ENCODE data around the gene ABCF2.

The ABCF2 gene

GRCh38 chr7:151257990-151258389 lies 31.0 kb upstream of the ABCF2 start:
- H3K9me3 Mint-ChIP-seq = no peaks in the 10 kb centered on the region
- H3K27me3 Mint-ChIP-seq = no peaks in the 10 kb centered on the region
- H3K27ac Mint-ChIP-seq = peak overlapping the region in 1 of 2 donors; percentile 9
- H3K4me1 Mint-ChIP-seq = no peaks in the 10 kb centered on the region
- DNase-seq = no peak
- H3K4me3 Mint-ChIP-seq = no peak overlapping the region
- no peak for ATAC-seq

DNA sequence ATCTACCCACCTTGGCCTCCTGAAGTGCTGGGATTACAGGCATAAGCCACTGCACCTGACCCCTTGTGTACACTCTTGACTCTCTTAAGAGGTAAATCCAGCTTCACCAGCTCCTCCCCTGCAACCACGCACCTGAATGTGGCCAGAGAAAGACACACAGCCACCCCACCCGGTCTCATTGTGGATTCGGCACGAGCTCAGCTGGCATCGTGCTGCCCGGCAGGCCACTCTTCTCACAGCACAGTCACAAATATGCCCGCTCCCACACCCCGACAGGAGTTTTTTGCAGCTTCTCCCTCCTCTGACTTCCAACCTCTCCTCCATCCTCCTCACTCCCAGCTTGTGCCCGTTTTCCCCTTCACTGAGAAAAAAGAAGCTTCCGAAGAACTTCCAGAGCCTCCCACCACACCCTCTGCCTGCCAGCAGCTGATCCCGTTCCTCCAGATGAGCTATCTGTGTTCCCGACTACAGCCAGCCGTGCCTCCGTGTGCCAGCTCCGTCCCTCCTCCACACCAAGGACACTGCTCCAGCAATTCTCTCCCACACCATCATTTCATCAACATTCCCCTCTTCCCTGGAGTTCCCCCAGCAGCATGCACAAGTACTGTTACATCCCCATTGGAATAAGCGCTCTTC lies 29.5 kb upstream of the ABCF2 start:
- Mint-ChIP-seq H3K4me3 (no peak overlapping the region), H3K4me1 (peaks cover 6% of the 10 kb centered on the region), H3K9me3 (no peaks in the 10 kb centered on the region), H3K27ac (no peak overlapping the region), H3K27me3 (peaks cover 10% of the 10 kb centered on the region)
- ATAC-seq (no peak), DNase-seq (no peak)

DNA sequence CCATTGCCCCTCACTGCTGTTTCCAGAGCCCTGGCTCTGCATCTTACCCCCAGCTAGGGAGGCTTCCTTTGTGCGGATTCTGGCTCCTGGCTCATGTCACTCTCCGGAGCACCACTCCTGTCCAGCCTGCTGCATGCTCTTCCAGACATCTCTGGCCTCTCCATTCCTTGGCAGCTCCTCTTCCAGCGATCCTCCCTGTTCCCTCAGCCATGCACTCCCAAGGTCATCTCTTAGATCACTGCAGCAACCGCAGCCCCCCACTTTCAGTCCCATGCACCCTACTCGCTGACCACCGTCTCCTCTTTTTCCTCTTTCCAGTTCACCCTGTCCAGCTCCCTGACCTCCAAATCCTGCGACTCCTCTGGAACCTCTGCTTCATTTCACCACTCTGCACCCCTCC lies 28.4 kb upstream of the ABCF2 start:
- no peak for ATAC-seq
- Mint-ChIP-seq H3K9me3 (no peaks in the 10 kb centered on the region), H3K4me3 (no peak overlapping the region), H3K27me3 (peaks cover 19% of the 10 kb centered on the region), H3K4me1 (peaks cover 17% of the 10 kb centered on the region), H3K27ac (peak overlapping the region in 1 of 2 donors; percentile 89)
- DNase-seq = no peak

- Mint-ChIP-seq H3K27me3 (peaks cover 25% of the 10 kb centered on the region), H3K27ac (peak overlapping the region in 1 of 2 donors; percentile 2)
Measured at GRCh38 chr7:151254851-151255250, 27.8 kb upstream of the ABCF2 start.

GRCh38 chr7:151254316-151254715 lies 27.3 kb upstream of the ABCF2 start:
- peaks cover 28% of the 10 kb centered on the region for H3K4me1 Mint-ChIP-seq
- no peak overlapping the region for H3K4me3 Mint-ChIP-seq
- H3K27ac Mint-ChIP-seq = no peak overlapping the region
- no peaks in the 10 kb centered on the region for H3K9me3 Mint-ChIP-seq
- ATAC-seq = no peak
- peaks cover 30% of the 10 kb centered on the region for H3K27me3 Mint-ChIP-seq
- DNase-seq = no peak

More at GRCh38 chr7:151254851-151255250, 27.8 kb upstream of the ABCF2 start:
- ATAC-seq = no peak
- no peak for DNase-seq
- Mint-ChIP-seq H3K4me1 (peaks cover 23% of the 10 kb centered on the region), H3K9me3 (no peaks in the 10 kb centered on the region), H3K4me3 (no peak overlapping the region)

DNA sequence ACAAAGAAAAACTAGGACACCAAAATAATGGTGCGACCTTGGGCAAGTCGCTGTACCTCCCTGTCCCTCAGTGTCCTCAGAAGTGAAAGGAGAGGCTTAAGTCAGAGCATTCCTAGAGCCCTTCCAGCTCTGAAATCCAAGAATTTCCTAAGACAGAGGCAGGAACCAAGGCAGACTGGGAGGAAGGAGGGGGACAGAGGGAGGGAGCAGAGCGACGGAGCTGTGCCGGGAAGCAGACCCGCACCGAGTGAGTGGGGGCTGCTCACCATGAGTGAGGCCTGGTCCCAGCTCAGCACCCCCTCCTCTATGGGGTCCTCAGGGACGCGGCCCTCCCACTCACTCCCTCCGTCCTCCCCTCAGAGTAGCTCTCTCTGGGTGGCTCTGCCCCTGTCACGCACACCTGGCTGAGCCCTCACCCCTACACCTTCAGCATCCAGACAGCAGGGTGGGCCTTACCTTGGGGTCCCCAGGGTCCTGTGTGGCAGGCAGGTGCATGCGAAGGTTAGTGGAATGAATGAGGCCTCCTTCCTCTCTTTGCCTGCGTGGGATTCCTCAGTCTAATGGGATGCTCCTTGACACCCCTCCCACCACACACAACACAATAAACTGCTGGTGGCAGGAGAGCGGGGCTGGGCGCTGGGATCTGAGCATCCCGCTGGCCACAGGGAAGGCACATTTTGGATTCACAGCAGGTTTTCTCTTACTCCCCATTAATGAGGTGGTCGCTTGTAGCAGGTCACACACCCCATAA lies 26.1 kb upstream of the ABCF2 start:
- ATAC-seq = no peak
- Mint-ChIP-seq H3K27me3 (peaks cover 42% of the 10 kb centered on the region), H3K4me3 (peak overlapping the region; percentile 29 to 44), H3K4me1 (peaks cover 38% of the 10 kb centered on the region), H3K27ac (no peak overlapping the region), H3K9me3 (no peaks in the 10 kb centered on the region)
- DNase-seq = no peak

- Mint-ChIP-seq H3K9me3 (no peaks in the 10 kb centered on the region), H3K27ac (no peak overlapping the region), H3K4me3 (peak overlapping the region; percentile 29 to 44), H3K27me3 (peaks cover 48% of the 10 kb centered on the region), H3K4me1 (peaks cover 44% of the 10 kb centered on the region)
- ATAC-seq (no peak), DNase-seq (no peak)
Measured at GRCh38 chr7:151252561-151252835, 25.5 kb upstream of the ABCF2 start.

DNA sequence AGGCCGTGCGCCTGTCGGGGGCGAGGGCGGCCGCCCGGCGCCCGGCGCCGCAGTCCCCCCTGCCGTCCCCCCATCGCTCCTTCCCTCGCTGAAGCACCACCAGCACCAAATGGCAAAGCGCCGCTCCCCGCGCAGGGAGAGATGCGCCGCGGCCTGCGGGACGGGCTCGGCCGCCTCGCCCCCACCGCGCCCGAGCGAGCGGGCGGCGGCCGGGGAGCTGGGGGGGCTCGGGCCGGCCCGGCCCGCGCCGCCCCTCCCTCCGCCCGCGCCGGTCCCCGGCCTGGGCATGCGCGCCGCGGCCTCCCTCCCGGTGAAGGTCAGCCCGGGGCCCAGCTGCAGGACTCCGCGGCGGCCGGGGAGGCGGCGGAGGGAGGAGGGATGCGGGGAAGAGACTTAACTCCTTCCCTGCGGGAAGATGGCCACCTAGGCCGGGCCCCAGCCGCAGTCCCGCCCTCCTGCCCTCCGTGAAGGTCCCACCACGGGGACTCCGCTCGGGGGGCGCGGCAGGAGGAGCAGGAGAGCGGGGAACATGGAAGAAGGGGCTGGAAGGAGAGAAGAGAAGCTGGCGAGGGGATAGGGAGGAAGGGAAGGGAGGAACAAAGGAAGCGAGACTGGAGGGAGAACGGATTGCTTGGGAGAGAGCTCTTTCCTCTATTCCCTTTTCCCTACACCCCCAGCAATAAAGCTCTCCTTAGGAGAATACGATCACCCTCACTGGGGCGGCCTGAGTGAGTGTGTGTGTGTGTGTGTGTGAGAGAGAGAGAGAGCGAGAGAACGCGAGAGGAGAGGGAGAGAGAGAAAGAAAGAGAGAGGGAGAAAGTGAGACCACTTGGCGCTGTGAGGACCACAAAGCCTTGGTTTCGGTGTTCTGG lies 24.9 kb upstream of the ABCF2 start:
- Mint-ChIP-seq H3K27ac (peak overlapping the region in 1 of 2 donors; percentile 84), H3K4me3 (peak overlapping the region; percentile 46 to 74), H3K27me3 (peaks cover 54% of the 10 kb centered on the region), H3K9me3 (no peaks in the 10 kb centered on the region), H3K4me1 (peaks cover 50% of the 10 kb centered on the region)
- DNase-seq = no peak
- peak; percentile 49 for ATAC-seq

DNA sequence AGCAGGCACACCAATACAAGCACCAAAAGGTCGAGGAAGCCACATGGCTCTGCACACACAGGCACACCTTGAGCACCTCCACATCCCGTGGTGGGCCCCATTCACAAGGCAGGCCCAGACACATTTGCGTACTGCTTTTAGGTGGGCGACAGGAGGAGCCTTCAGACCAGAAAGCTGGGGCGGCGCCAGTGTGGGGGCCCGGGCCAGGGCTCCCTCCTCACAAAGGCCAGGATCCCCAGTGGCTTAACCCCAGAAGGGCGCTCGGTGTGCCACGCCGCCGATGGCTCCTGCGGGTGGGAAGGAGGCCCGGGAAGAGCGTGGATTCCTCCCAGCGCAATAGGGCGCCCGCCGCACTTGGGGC lies 24.3 kb upstream of the ABCF2 start:
- peak in 1 of 2 donors; percentile 37 for DNase-seq

DNA sequence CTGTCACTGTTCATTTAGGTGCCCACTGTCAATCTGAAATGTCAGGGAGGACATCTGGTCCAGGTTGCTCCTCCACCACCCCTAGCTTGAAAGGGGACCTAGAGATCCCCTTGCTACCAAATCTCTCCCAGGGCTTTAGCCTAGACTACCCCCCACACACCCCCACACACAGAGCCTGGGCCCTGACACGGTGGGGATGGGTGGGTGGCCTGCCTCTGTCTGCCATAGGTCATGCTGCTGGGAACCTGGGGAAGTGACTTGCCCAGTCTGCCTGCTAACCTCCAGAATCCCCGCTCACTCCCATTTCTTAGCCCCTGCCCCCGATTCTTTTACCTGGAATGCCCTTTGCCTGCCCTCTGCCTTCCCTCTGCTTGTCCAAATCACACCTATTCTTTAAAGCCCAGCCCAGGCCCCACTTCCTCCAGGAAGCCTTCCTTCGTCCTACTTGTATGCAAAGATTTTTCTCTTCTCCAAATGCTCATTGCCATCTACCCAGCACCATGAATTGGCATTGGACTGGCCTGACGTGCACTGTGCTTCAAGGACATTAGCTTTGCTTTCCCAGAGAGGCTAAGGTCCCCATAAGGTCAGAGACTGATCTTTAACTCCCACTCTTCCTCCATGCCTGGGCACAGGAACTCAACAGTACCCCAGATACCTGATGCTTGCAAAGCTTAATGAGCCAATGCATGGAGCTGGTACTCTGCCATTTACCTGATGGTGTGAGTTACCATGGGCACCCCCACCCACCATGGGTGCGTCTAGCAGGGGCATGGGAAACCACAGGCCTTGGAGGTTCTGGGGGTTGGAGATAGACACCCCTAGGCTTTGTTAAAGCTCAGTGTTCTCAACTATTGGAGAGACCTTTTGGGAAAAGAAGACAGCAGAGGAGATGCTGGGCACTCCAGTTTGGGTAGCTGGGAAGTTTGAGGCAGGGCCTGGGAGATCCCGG lies 23.5 kb upstream of the ABCF2 start:
- ATAC-seq (no peak), DNase-seq (no peak)
- H3K9me3 Mint-ChIP-seq = no peaks in the 10 kb centered on the region
- H3K27ac Mint-ChIP-seq = peak overlapping the region in 1 of 2 donors; percentile 49
- peak overlapping the region; percentile 44 to 74 for H3K4me3 Mint-ChIP-seq
- peaks cover 62% of the 10 kb centered on the region for H3K4me1 Mint-ChIP-seq
- H3K27me3 Mint-ChIP-seq = peaks cover 65% of the 10 kb centered on the region

More for the DNA sequence above, 24.3 kb upstream of the ABCF2 start:
- Mint-ChIP-seq H3K27ac (no peak overlapping the region), H3K4me3 (peak overlapping the region; percentile 44 to 74), H3K4me1 (peaks cover 56% of the 10 kb centered on the region), H3K27me3 (peaks cover 60% of the 10 kb centered on the region), H3K9me3 (no peaks in the 10 kb centered on the region)
- ATAC-seq = peak; percentile 31

GRCh38 chr7:151249732-151250072 lies 22.7 kb upstream of the ABCF2 start:
- Mint-ChIP-seq H3K4me1 (peaks cover 67% of the 10 kb centered on the region), H3K27ac (no peak overlapping the region), H3K27me3 (peaks cover 65% of the 10 kb centered on the region), H3K9me3 (no peaks in the 10 kb centered on the region), H3K4me3 (peak overlapping the region in 1 of 2 donors; percentile 47)
- ATAC-seq (no peak), DNase-seq (no peak)

- H3K27ac Mint-ChIP-seq = no peak overlapping the region
- ATAC-seq (no peak), DNase-seq (peak in 1 of 2 donors; percentile 45)
- H3K9me3 Mint-ChIP-seq = no peaks in the 10 kb centered on the region
- H3K4me1 Mint-ChIP-seq = peaks cover 72% of the 10 kb centered on the region
- peak overlapping the region; percentile 47 to 61 for H3K4me3 Mint-ChIP-seq
- H3K27me3 Mint-ChIP-seq = peaks cover 65% of the 10 kb centered on the region
Measured at GRCh38 chr7:151249034-151249731, 22.2 kb upstream of the ABCF2 start.

GRCh38 chr7:151248346-151249033 lies 21.5 kb upstream of the ABCF2 start, which contains the start of gene SMARCD3:
SMARCD3 (minus strand) TSS chr7:151248694; CDS start chr7:151248562, 132 bp downstream.
- peak within 1 kb of the TSS; percentile 69 to 83 for H3K4me3 Mint-ChIP-seq
- H3K27ac Mint-ChIP-seq = peak within 1 kb of the TSS in 1 of 2 donors; percentile 75
- H3K9me3 Mint-ChIP-seq = no peaks in the 10 kb centered on the region
- peak; percentile 36 for ATAC-seq
- H3K4me1 Mint-ChIP-seq = peaks cover 79% of the 10 kb centered on the region
- peak; percentile 35 to 46 for DNase-seq
- H3K27me3 Mint-ChIP-seq = peaks cover 65% of the 10 kb centered on the region
